Measurements from ENCODE around the gene OR1I1.
"Not testable (repeated sequence)": the region's sequence is repeated elsewhere in the genome, so short reads cannot be mapped to it uniquely, and the experiment has no call there.

OR1I1 gene

GRCh38 chr19:15081911-15082310, at the start of gene OR1I1:
Gene OR1I1, plus strand, starts transcription at chr19:15082211. Its CDS starts 4,855 bp downstream, at chr19:15087066.
- TF ChIP-seq ZNF274 (IDR thresholded peaks at IDR 0.05; ENCODE audit: low read depth, low read length) = no peak
- H3K4me3 ChIP-seq (ENCODE audit: low read length) = no peak within 1 kb of the TSS

- TF ChIP-seq ZNF274 (IDR thresholded peaks at IDR 0.05; ENCODE audit: low read depth, low read length) = no peak
- H3K4me3 ChIP-seq (ENCODE audit: low read length) = no peak overlapping the region
Measured at GRCh38 chr19:15035795-15036311, 46.2 kb upstream of the OR1I1 start.

- H3K4me3 ChIP-seq (ENCODE audit: low read length) = no peak overlapping the region
Measured at GRCh38 chr19:15037586-15037985, 44.4 kb upstream of the OR1I1 start.

GRCh38 chr19:15038294-15038693, 43.7 kb upstream of the OR1I1 start:
- no peak for TF ChIP-seq ZNF274 (IDR thresholded peaks at IDR 0.05; ENCODE audit: low read depth, low read length)
- no peak overlapping the region for H3K4me3 ChIP-seq (ENCODE audit: low read length)

More at GRCh38 chr19:15037586-15037985, 44.4 kb upstream of the OR1I1 start:
- TF ChIP-seq ZNF274 (IDR thresholded peaks at IDR 0.05; ENCODE audit: low read depth, low read length) = no peak

- TF ChIP-seq ZNF274 (IDR thresholded peaks at IDR 0.05; ENCODE audit: low read depth, low read length) = no peak
- no peak overlapping the region for H3K4me3 ChIP-seq (ENCODE audit: low read length)
Measured at GRCh38 chr19:15042003-15042402, 40.0 kb upstream of the OR1I1 start.

GRCh38 chr19:15042826-15043225, 39.2 kb upstream of the OR1I1 start:
- no peak overlapping the region for H3K4me3 ChIP-seq (ENCODE audit: low read length)
- no peak for TF ChIP-seq ZNF274 (IDR thresholded peaks at IDR 0.05; ENCODE audit: low read depth, low read length)

- no peak for TF ChIP-seq ZNF274 (IDR thresholded peaks at IDR 0.05; ENCODE audit: low read depth, low read length)
- H3K4me3 ChIP-seq (ENCODE audit: low read length) = no peak overlapping the region
Measured at GRCh38 chr19:15045506-15045905, 36.5 kb upstream of the OR1I1 start.

- no peak overlapping the region for H3K4me3 ChIP-seq (ENCODE audit: low read length)
- TF ChIP-seq ZNF274 (IDR thresholded peaks at IDR 0.05; ENCODE audit: low read depth, low read length) = no peak
Measured at GRCh38 chr19:15047680-15048079, 34.3 kb upstream of the OR1I1 start.

- TF ChIP-seq ZNF274 (IDR thresholded peaks at IDR 0.05; ENCODE audit: low read depth, low read length) = no peak
- no peak overlapping the region for H3K4me3 ChIP-seq (ENCODE audit: low read length)
Measured at GRCh38 chr19:15048128-15048527, 33.9 kb upstream of the OR1I1 start.

- H3K4me3 ChIP-seq (ENCODE audit: low read length) = no peak within 1 kb of the TSS
- TF ChIP-seq ZNF274 (IDR thresholded peaks at IDR 0.05; ENCODE audit: low read depth, low read length) = no peak
Measured at GRCh38 chr19:15048885-15049541, 33.0 kb upstream of the OR1I1 start, which contains the start of gene CASP14. Gene CASP14, plus strand, starts transcription at chr19:15049480. Its CDS starts 2,772 bp downstream, at chr19:15052252.

GRCh38 chr19:15050639-15051038, 31.4 kb upstream of the OR1I1 start:
- H3K4me3 ChIP-seq (ENCODE audit: low read length) = no peak overlapping the region
- TF ChIP-seq ZNF274 (IDR thresholded peaks at IDR 0.05; ENCODE audit: low read depth, low read length) = no peak

GRCh38 chr19:15062036-15062435, 20.0 kb upstream of the OR1I1 start:
- no peak for TF ChIP-seq ZNF274 (IDR thresholded peaks at IDR 0.05; ENCODE audit: low read depth, low read length)
- H3K4me3 ChIP-seq (ENCODE audit: low read length) = no peak overlapping the region

GRCh38 chr19:15070386-15070785, 11.6 kb upstream of the OR1I1 start:
- H3K4me3 ChIP-seq (ENCODE audit: low read length) = not testable (repeated sequence)

GRCh38 chr19:15072930-15073647, 8.9 kb upstream of the OR1I1 start:
- no peak for TF ChIP-seq ZNF274 (IDR thresholded peaks at IDR 0.05; ENCODE audit: low read depth, low read length)
- no peak overlapping the region for H3K4me3 ChIP-seq (ENCODE audit: low read length)

GRCh38 chr19:15074371-15074770, 7.6 kb upstream of the OR1I1 start:
- TF ChIP-seq ZNF274 (IDR thresholded peaks at IDR 0.05; ENCODE audit: low read depth, low read length) = no peak
- H3K4me3 ChIP-seq (ENCODE audit: low read length) = no peak overlapping the region
